ENCODE data around the gene GPAT3. TPM values are rescaled to one million over a fixed set of nuclear protein-coding genes. Genes with fewer than 3 reads are reported as not detected.
A peak's percentile ranks its signal among the peaks of the same experiment; 100 is the strongest.

GPAT3 gene
- polyA plus RNA-seq, 1 experiment = 15.0 TPM

DNA sequence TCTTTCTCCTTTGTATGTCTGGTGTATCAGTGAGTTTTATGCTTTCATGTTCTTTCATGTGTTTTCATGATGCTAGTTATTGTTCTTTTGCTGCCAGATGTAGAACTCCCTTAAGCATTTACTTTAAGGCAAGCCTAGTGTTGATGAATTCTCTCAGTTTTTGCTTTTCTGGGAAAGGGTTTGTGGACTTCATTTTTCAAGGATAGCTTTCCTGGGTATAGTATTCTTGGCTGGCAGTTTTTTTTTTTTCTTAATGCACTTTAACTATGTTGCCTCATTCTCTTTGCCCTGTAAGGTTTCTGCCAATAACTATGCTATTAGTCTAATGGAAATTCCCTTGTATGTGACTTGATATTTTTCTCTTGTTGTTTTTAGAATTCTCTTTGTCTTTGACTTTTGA is 77.1 kb downstream of the GPAT3 start:
- ChIA-PET CTCF (no interaction called here), POLR2A (no interaction called here)
- no peak overlapping the region for H3K27ac ChIP-seq (ENCODE audit: low read depth, low read length)
- peaks cover 12% of the 10 kb centered on the region; the same call in 1 of the 2 replicates for H3K9me3 ChIP-seq (ENCODE audit: control insufficient read depth, insufficient read depth, low read length)
- TF ChIP-seq, protein P1, sequence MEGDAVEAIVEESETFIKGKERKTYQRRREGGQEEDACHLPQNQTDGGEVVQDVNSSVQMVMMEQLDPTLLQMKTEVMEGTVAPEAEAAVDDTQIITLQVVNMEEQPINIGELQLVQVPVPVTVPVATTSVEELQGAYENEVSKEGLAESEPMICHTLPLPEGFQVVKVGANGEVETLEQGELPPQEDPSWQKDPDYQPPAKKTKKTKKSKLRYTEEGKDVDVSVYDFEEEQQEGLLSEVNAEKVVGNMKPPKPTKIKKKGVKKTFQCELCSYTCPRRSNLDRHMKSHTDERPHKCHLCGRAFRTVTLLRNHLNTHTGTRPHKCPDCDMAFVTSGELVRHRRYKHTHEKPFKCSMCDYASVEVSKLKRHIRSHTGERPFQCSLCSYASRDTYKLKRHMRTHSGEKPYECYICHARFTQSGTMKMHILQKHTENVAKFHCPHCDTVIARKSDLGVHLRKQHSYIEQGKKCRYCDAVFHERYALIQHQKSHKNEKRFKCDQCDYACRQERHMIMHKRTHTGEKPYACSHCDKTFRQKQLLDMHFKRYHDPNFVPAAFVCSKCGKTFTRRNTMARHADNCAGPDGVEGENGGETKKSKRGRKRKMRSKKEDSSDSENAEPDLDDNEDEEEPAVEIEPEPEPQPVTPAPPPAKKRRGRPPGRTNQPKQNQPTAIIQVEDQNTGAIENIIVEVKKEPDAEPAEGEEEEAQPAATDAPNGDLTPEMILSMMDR (IDR thresholded peaks at IDR 0.05; ENCODE audit: low read depth, low read length) = no peak
- no peak for DNase-seq (ENCODE audit: low read depth, low spot score)
- no peaks in the 10 kb centered on the region for H3K27me3 ChIP-seq (ENCODE audit: control insufficient read depth, insufficient read depth, low read length)
- no peak overlapping the region for H3K4me3 ChIP-seq (ENCODE audit: low read depth, low read length)

GRCh38 chr4:83613994-83614393 is 78.1 kb downstream of the GPAT3 start:
- no peak overlapping the region for H3K27ac ChIP-seq (ENCODE audit: low read depth, low read length)
- TF ChIP-seq, protein P1 (IDR thresholded peaks at IDR 0.05; ENCODE audit: low read depth, low read length) = no peak
- CTCF ChIA-PET = no interaction called here
- peaks cover 12% of the 10 kb centered on the region; the same call in 1 of the 2 replicates for H3K9me3 ChIP-seq (ENCODE audit: control insufficient read depth, insufficient read depth, low read length)
- H3K4me3 ChIP-seq (ENCODE audit: low read depth, low read length) = no peak overlapping the region
- no peak for DNase-seq (ENCODE audit: low read depth, low spot score)
- no peaks in the 10 kb centered on the region for H3K27me3 ChIP-seq (ENCODE audit: control insufficient read depth, insufficient read depth, low read length)
- POLR2A ChIA-PET = no interaction called here

DNA sequence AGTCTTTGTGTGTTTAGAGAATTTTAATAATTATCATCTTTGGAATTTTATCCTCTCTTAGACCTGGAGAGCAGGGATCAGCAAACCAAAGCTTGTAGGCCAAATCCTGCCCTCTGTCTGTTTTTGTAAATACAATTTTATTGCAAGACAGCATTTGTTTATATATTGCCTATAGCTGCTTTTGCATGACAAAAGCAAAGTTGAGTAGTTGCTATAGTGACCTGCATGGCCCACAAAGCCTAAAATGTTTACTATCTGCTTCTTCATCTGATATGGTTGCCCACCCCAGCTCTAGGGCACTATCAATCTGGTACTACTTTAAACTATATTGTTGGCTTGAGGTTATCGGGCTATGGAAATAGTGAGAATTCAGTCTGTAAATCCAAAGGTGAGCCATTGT is 80.3 kb downstream of the GPAT3 start:
- H3K4me3 ChIP-seq (ENCODE audit: low read depth, low read length) = no peak overlapping the region
- no peak for DNase-seq (ENCODE audit: low read depth, low spot score)
- TF ChIP-seq, protein P1 (IDR thresholded peaks at IDR 0.05; ENCODE audit: low read depth, low read length) = no peak

DNA sequence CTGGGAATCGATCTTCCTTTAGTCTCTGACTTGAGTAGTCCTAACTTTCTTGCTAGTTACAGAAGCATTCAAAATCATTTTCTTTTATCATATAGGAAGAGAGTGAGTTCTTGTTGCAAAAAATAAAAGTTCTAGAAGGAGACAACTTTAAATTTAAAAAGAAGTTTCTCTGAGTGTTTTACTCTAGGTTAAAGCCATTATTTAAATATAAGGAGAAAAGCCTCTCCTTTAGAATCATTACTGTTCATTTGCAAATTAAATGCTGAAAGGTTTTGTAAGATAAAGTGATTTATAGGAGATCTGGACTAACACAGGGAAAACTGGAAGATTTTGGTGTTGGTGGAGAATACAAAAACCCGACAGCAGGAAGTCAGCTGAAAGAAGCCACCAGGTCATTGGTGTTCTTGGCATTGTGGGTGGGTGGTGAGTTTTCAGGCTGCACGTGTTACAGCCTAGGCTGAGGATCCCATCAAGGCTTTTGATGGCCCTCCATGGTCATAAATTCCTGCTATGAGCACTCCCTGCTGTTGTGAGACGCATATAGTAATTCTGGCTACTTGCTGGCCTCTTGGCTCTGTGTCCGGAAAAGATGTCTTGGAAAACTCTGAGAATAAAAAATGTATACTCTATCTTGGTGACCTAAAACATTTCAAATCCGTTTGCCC is 81.6 kb downstream of the GPAT3 start:
- POLR2A ChIA-PET = interaction anchor here (3.3 kb wide), 1 partner anchor 13 kb away, joined by 34 read pairs; no protein-coding TSS in a partner anchor
- Histone ChIP-seq H3K27me3 (ENCODE audit: control insufficient read depth, insufficient read depth, low read length) (no peaks in the 10 kb centered on the region), H3K4me3 (ENCODE audit: low read depth, low read length) (no peak overlapping the region), H3K27ac (ENCODE audit: low read depth, low read length) (peak overlapping the region; percentile 4), H3K9me3 (ENCODE audit: control insufficient read depth, insufficient read depth, low read length) (peaks cover 19% of the 10 kb centered on the region)
- TF ChIP-seq, protein P1 (IDR thresholded peaks at IDR 0.05; ENCODE audit: low read depth, low read length) = no peak
- DNase-seq (ENCODE audit: low read depth, low spot score) = no peak
- CTCF ChIA-PET = no interaction called here

More for the DNA sequence above, 80.3 kb downstream of the GPAT3 start:
- POLR2A ChIA-PET = interaction anchor here (0.9 kb wide), 1 partner anchor 15 kb away, joined by 3 read pairs; no protein-coding TSS in a partner anchor
- CTCF ChIA-PET = no interaction called here
- Histone ChIP-seq H3K9me3 (ENCODE audit: control insufficient read depth, insufficient read depth, low read length) (peaks cover 15% of the 10 kb centered on the region), H3K27ac (ENCODE audit: low read depth, low read length) (no peak overlapping the region), H3K27me3 (ENCODE audit: control insufficient read depth, insufficient read depth, low read length) (no peaks in the 10 kb centered on the region)

DNA sequence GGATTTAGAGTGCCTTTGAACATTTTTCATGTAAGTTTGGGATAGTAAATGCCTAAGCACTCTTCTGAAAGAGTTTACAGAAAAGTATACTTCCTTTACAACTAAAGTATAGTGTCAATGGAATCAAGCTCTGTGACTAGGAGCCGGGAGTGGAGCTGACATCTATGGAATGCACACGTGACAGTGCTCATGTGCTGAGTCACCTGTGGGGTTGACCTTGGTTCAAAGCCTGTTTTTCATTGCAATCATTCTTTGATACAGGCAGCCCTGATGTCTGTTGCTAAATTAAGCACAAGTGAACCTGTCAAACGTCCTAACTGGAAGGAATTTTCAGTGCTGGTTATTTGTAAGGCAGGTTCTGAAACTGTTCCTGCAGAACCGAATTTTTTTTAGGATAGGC is 82.5 kb downstream of the GPAT3 start:
- Histone ChIP-seq H3K27me3 (ENCODE audit: control insufficient read depth, insufficient read depth, low read length) (no peaks in the 10 kb centered on the region), H3K9me3 (ENCODE audit: control insufficient read depth, insufficient read depth, low read length) (peaks cover 24% of the 10 kb centered on the region), H3K27ac (ENCODE audit: low read depth, low read length) (no peak overlapping the region), H3K4me3 (ENCODE audit: low read depth, low read length) (no peak overlapping the region)
- DNase-seq (ENCODE audit: low read depth, low spot score) = peak; percentile 66
- POLR2A ChIA-PET = interaction anchor here (3.3 kb wide), 1 partner anchor 12 kb away, joined by 34 read pairs; no protein-coding TSS in a partner anchor
- CTCF ChIA-PET = no interaction called here
- TF ChIP-seq, protein P1 (IDR thresholded peaks at IDR 0.05; ENCODE audit: low read depth, low read length) = no peak

All from AG04450 (cell line).